ENCODE measurements around the gene ARSB.

DNA sequence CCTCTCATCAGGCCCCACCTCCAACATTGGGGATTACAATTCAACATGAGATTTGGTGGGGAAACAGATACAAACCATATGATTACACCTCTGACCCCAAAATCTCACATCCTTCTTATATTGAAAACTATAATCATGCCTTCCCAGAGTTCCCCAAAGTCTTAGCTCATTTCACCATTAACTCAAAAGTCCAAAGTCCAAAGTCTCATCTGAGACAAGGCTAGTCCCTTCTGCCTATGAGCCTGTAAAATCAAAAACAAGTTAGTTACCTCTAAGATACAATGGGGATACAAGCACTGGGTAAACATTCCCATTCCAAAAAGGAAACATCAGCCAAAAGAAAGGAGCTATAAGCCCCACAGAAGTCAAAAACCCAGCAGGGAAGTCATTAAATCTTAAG, 26.8 kb upstream of the ARSB start:
- no peak for TF ChIP-seq CTCF (IDR thresholded peaks at IDR 0.05)
- TF ChIP-seq POLR2A (IDR thresholded peaks at IDR 0.05), result no peak
